GM21360 (cell line): ENCODE data around the gene ANGPT4.
"Not testable (repeated sequence)": the region's sequence is repeated elsewhere in the genome, so short reads cannot be mapped to it uniquely, and the experiment has no call there.

Experiments used
- ATAC-seq: cut with Tn5 transposase; IDR thresholded peaks from one replicate; pipeline ENCODE4 v1.9.1; 2021; ENCODE audit warnings: mild to moderate bottlenecking, moderate library complexity; ENCODE audit not compliant: unreplicated experiment

ANGPT4 gene

GRCh38 chr20:878511-879307 lies 37.4 kb downstream of the ANGPT4 start:
- no peak for ATAC-seq

GRCh38 chr20:877814-878213 lies 38.3 kb downstream of the ANGPT4 start:
- no peak for ATAC-seq

- ATAC-seq = no peak
Observed at GRCh38 chr20:875115-875514, 41.0 kb downstream of the ANGPT4 start.

GRCh38 chr20:873875-874607 lies 42.1 kb downstream of the ANGPT4 start:
- ATAC-seq = no peak

GRCh38 chr20:872855-873520 lies 43.1 kb downstream of the ANGPT4 start:
- no peak for ATAC-seq

- no peak for ATAC-seq
Observed at GRCh38 chr20:871948-872347, 44.2 kb downstream of the ANGPT4 start.

- no peak for ATAC-seq
Observed at GRCh38 chr20:871436-871835, 44.7 kb downstream of the ANGPT4 start.

GRCh38 chr20:870758-871157 lies 45.4 kb downstream of the ANGPT4 start:
- no peak for ATAC-seq

- ATAC-seq = no peak
Observed at GRCh38 chr20:869606-870005, 46.5 kb downstream of the ANGPT4 start.

GRCh38 chr20:868279-868678 lies 47.9 kb downstream of the ANGPT4 start:
- no peak for ATAC-seq

- ATAC-seq = no peak
Observed at GRCh38 chr20:865440-865839, 50.7 kb downstream of the ANGPT4 start.

GRCh38 chr20:860891-861290 lies 55.2 kb downstream of the ANGPT4 start:
- no peak for ATAC-seq

- ATAC-seq = no peak
Observed at GRCh38 chr20:859751-860231, 56.3 kb downstream of the ANGPT4 start.

- no peak for ATAC-seq
Observed at GRCh38 chr20:858011-858410, 58.1 kb downstream of the ANGPT4 start.

- ATAC-seq = no peak
Observed at GRCh38 chr20:856361-856775, 59.8 kb downstream of the ANGPT4 start.

- no peak for ATAC-seq
Observed at GRCh38 chr20:855466-856360, 60.4 kb downstream of the ANGPT4 start.

- no peak for ATAC-seq
Observed at GRCh38 chr20:854601-855000, 61.5 kb downstream of the ANGPT4 start.

- ATAC-seq = no peak
Observed at GRCh38 chr20:853406-853996, 62.6 kb downstream of the ANGPT4 start.

- ATAC-seq = not testable (repeated sequence)
Observed at GRCh38 chr20:848731-849130, 67.4 kb downstream of the ANGPT4 start.

GRCh38 chr20:848193-848592 lies 67.9 kb downstream of the ANGPT4 start:
- ATAC-seq = no peak
